K562 (cell line): Measurements from ENCODE around the gene CTDSP1. TPM values are rescaled to one million over a fixed set of nuclear protein-coding genes. Genes with fewer than 3 reads are reported as not detected.
A peak's percentile ranks its signal among the peaks of the same experiment; 100 is the strongest.

ENCODE experiments used
- ETS1 ChIP-seq: conservative IDR thresholded peaks from 2 replicates; pipeline ENCODE4 v1.6.1; 2011; ENCODE audit warnings: low read depth, mild to moderate bottlenecking, low read length; ENCODE audit not compliant: control insufficient read depth
- GATAD2B ChIP-seq: fragments of 450-650 bp; IDR thresholded peaks from 2 replicates; pipeline ENCODE4 v1.6.1; 2017; ENCODE audit warnings: mild to moderate bottlenecking, borderline replicate concordance
- GTF2A2 ChIP-seq: IDR thresholded peaks from 2 replicates; pipeline ENCODE4 v1.6.1; 2016; ENCODE audit warnings: mild to moderate bottlenecking, missing genetic modification characterization, missing compliant biosample characterization
- HSF4 ChIP-seq: fragments of 250-450 bp; sonication (Bioruptor Pico); IDR thresholded peaks from 2 replicates; pipeline ENCODE4 v2.1.2; 2022; ENCODE audit warnings: mild to moderate bottlenecking, moderate library complexity, borderline replicate concordance
- L3MBTL2 ChIP-seq: fragments of 450-650 bp; IDR thresholded peaks from 2 replicates; pipeline ENCODE4 v1.6.1; 2016; ENCODE audit warnings: mild to moderate bottlenecking, moderate library complexity
- POLR2G ChIP-seq: fragments of 200-400 bp; formaldehyde crosslinking; IDR thresholded peaks from 2 replicates; pipeline ENCODE4 v1.6.1; 2017; ENCODE audit warnings: low read depth, mild to moderate bottlenecking, antibody characterized with exemption, low read length, moderate library complexity
- RBBP5 ChIP-seq: fragments of 200-600 bp; sonication (generic); IDR thresholded peaks from 2 replicates; pipeline ENCODE4 v1.6.1; 2012; ENCODE audit warnings: borderline replicate concordance, mild to moderate bottlenecking, low read length, control low read depth, inconsistent platforms; ENCODE audit not compliant: insufficient read depth, poor library complexity, severe bottlenecking
- TEAD4 ChIP-seq, 2 experiments: sonication (generic) in 1 of 2; formaldehyde crosslinking in 1 of 2; IDR thresholded peaks; 2 replicates each; pipeline versions ENCODE4 v1.6.1 to v1.8.0; 2012 to 2022; ENCODE audit warnings: borderline replicate concordance in 1 of 2, inconsistent platforms in 1 of 2, low read length in 1 of 2, mild to moderate bottlenecking in 1 of 2, missing genetic modification reagents in 1 of 2
- ZNF449 ChIP-seq: fragments of 250-450 bp; sonication (Bioruptor Pico); IDR thresholded peaks from 2 replicates; pipeline ENCODE4 v1.8.0; 2022; ENCODE audit warnings: moderate library complexity, mild to moderate bottlenecking, inconsistent platforms
- polyA plus RNA-seq, 8 experiments: library from polyadenylated mRNA; depleted of rRNA in 4 of 8; stranded (reverse) in 5 of 8; unstranded in 3 of 8; fragments of >200 nt; fragmentation: Nextera tagmentation in 2 of 8; fragmentation: Illumina TruSeq in 1 of 8; extraction: Ambion mirVana in 2 of 8; extraction: Trizol in 1 of 8; gene quantifications; 2 replicates each; pipeline versions ENCODE4 v1.2.1 to v1.2.3, GENCODE V29; 2011 to 2014; ENCODE audit warnings: inconsistent platforms in 1 of 8, missing spikeins in 1 of 8
- total RNA-seq, 7 experiments: library from RNA; depleted of rRNA in 6 of 7; stranded (reverse); fragments of >200 nt in 6 of 7; fragmentation: Illumina TruSeq in 2 of 7; extraction: Trizol in 2 of 7; gene quantifications; 2 replicates each; pipeline versions ENCODE4 v1.2.1 to v1.2.3, GENCODE V29; 2011 to 2021; ENCODE audit warnings: low replicate concordance in 1 of 7
- TF ChIP-seq, protein P1 (sequence below), 2 experiments: IDR thresholded peaks; 2 replicates each; pipeline ENCODE4 v1.6.1; 2011; ENCODE audit warnings: borderline replicate concordance in 1 of 2, control low read depth in 1 of 2, low read depth in 1 of 2, low read length in 1 of 2, mild to moderate bottlenecking in 1 of 2, mixed read lengths in 1 of 2, moderate library complexity in 1 of 2; ENCODE audit not compliant: insufficient read depth in 1 of 2, insufficient read length in 1 of 2, poor library complexity in 1 of 2, severe bottlenecking in 1 of 2; ENCODE audit errors: extremely low read depth in 1 of 2
- TF ChIP-seq, protein P2 (sequence below): fragments of 450-650 bp; IDR thresholded peaks from 2 replicates; pipeline ENCODE4 v1.7.1; 2018; ENCODE audit warnings: mild to moderate bottlenecking, low read depth; ENCODE audit not compliant: partially characterized antibody
- TF ChIP-seq, protein P3 (sequence below): fragments of 450-650 bp; IDR thresholded peaks from 2 replicates; pipeline ENCODE4 v1.6.1; 2016; ENCODE audit warnings: mild to moderate bottlenecking

Gene CTDSP1
- total and polyA plus RNA-seq, 9 of the 15 experiments (the other 6 are each of a cell fraction or from before 2014, with no cell fraction given), result 2.4 to 74.8 (median 45.8) TPM

DNA sequence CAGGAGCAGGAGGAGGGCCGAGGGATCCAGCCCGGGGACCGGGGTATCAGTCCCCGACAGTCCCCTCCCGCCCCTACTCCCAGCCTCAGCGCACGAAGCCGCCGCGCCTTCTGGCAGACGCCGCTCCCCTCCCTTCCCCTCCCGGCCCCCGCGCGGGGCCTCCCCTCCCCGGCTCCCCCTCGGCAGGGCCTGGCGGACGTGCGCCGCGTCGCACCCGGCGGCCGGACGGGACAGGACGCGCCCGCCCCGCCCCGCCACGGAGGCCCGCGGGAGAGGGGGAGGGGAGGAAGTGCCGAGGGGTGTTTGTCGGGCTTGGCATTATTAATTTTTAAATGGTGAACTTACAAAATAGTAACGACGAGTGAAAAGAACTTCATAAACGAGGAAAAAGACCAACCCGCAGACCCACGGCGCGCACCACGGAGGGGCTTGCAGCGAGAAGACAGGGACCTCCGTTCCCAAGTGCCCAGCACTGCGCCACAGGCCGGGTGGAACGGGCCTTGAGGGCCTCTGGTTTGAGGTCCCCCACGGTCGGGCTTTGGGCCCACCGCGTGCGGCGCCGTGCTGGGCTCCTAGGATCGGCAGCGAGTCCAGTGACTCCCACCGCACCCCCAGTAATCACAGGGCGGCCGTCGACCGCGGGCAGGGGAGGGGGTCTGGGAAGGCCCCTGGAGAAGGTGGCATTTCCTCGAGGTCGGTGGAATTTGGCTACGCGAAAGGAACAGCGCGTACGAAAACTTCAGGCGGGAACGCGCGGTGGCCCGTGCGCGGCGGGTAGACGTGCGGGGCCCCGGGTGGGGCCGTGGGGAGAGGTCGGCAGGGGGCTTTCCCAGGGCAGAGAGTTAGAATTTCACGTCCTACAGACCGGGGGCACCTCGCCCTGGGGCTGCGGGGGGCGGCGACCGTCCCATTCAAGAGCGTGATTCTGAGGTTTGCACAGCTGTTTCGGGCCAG, 954 bp upstream of the CTDSP1 start (continued):
- TF ChIP-seq GTF2A2 (tag) (no peak), POLR2G (peak; percentile 67), ZNF449 (no peak), ETS1 (no peak), RBBP5 (peak; percentile 37), GATAD2B (peak; percentile 46; the same call in 1 of the 2 replicates), TEAD4 (IDR thresholded peaks at IDR 0.05; ENCODE audit: low read length) (0 out of 2 replicates have a peak, but pooled peaks have one; percentile 2), TEAD4 (CRISPR knock-in tag; IDR thresholded peaks at IDR 0.05; ENCODE audit: borderline replicate concordance) (no peak), L3MBTL2 (no peak), HSF4 (no peak)
- TF ChIP-seq, protein P1, sequence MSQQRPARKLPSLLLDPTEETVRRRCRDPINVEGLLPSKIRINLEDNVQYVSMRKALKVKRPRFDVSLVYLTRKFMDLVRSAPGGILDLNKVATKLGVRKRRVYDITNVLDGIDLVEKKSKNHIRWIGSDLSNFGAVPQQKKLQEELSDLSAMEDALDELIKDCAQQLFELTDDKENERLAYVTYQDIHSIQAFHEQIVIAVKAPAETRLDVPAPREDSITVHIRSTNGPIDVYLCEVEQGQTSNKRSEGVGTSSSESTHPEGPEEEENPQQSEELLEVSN (IDR thresholded peaks at IDR 0.05; ENCODE audit: borderline replicate concordance in 1 of 2, extremely low read depth in 1 of 2, insufficient read depth in 1 of 2, insufficient read length in 1 of 2, low read depth in 1 of 2, low read length in 1 of 2, poor library complexity in 1 of 2, severe bottlenecking in 1 of 2), result peak; percentile 47 to 70
- TF ChIP-seq, protein P2, sequence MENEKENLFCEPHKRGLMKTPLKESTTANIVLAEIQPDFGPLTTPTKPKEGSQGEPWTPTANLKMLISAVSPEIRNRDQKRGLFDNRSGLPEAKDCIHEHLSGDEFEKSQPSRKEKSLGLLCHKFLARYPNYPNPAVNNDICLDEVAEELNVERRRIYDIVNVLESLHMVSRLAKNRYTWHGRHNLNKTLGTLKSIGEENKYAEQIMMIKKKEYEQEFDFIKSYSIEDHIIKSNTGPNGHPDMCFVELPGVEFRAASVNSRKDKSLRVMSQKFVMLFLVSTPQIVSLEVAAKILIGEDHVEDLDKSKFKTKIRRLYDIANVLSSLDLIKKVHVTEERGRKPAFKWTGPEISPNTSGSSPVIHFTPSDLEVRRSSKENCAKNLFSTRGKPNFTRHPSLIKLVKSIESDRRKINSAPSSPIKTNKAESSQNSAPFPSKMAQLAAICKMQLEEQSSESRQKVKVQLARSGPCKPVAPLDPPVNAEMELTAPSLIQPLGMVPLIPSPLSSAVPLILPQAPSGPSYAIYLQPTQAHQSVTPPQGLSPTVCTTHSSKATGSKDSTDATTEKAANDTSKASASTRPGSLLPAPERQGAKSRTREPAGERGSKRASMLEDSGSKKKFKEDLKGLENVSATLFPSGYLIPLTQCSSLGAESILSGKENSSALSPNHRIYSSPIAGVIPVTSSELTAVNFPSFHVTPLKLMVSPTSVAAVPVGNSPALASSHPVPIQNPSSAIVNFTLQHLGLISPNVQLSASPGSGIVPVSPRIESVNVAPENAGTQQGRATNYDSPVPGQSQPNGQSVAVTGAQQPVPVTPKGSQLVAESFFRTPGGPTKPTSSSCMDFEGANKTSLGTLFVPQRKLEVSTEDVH, result no peak
- TF ChIP-seq, protein P3, sequence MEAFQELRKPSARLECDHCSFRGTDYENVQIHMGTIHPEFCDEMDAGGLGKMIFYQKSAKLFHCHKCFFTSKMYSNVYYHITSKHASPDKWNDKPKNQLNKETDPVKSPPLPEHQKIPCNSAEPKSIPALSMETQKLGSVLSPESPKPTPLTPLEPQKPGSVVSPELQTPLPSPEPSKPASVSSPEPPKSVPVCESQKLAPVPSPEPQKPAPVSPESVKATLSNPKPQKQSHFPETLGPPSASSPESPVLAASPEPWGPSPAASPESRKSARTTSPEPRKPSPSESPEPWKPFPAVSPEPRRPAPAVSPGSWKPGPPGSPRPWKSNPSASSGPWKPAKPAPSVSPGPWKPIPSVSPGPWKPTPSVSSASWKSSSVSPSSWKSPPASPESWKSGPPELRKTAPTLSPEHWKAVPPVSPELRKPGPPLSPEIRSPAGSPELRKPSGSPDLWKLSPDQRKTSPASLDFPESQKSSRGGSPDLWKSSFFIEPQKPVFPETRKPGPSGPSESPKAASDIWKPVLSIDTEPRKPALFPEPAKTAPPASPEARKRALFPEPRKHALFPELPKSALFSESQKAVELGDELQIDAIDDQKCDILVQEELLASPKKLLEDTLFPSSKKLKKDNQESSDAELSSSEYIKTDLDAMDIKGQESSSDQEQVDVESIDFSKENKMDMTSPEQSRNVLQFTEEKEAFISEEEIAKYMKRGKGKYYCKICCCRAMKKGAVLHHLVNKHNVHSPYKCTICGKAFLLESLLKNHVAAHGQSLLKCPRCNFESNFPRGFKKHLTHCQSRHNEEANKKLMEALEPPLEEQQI, result no peak
